NCI-H1092 (cell line): Measurements from ENCODE around the gene NCLN.
"Not testable (repeated sequence)": the region's sequence is repeated elsewhere in the genome, so short reads cannot be mapped to it uniquely, and the experiment has no call there.

Experiments used
- DNase-seq: peaks from one replicate; lab custom pipeline; 2025; lab: John Stamatoyannopoulos, UW

The NCLN gene

DNA sequence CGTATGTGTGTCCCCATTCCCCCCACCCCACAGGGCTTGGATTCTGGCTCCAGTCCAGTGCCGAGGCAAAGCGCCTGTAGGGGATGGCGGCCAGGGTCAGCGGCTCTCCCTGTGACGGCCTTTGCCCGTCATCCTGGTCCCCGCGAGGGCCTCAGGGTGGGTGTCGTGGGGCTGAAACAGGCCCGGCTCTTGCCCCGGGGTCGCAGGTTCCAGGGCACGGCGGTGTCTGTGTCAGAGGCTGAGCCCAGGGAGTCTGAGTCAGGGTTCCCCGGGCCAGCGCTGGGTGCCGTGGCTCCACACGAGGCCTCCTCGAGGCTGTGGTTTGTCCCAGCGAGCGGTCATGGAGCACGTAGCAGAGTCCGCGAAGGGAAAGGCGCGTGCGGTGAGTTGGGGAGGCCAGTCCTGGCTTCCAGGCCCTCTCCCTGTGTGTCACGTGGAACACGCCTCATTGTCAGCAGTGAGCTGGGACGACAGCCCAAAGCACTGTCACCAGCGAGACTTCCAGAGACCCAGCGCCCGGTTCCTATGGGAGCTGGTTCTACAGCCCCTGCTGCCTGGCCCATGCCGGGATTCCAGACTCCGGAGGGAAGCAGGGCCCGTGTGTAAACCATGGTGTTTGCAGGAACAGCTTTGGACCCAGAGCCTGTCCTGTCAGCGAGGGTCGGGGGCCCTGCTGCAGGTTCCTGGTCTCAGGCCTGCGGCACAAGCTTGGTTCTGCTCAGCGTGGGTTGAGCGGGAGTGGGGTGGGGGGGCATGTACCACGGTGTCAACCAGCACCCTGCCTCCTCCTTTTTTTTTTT is 13.4 kb downstream of the NCLN start:
- DNase-seq = no peak

DNA sequence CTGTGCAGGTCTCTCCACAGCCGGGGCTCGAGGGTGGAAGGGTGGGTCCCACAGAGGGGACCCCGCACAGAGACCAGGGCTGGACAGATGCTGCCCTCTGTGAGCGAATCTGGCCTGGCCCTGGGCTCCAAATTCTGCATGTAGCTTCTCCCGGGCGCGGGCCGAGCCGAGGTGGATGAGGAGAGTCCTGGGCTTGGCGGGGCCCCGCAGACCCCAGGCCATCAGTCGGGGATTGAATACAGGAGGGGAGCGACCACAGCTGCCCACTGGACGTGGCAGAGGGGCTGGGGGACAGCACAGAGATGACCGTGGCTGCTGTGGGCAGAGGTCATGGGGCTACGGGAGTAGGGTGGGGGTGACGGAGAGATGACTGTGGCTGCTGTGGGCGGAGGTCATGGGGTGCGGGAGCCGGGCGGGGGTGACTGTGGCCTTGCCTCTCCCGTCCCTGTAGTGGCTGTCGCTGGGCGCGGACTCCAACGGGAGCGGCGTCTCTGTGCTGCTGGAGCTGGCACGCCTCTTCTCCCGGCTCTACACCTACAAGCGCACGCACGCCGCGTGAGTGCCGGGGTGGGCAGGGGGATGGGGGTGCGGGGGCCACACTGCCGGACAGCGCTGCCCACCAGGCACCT is 15.5 kb downstream of the NCLN start:
- no peak for DNase-seq

DNA sequence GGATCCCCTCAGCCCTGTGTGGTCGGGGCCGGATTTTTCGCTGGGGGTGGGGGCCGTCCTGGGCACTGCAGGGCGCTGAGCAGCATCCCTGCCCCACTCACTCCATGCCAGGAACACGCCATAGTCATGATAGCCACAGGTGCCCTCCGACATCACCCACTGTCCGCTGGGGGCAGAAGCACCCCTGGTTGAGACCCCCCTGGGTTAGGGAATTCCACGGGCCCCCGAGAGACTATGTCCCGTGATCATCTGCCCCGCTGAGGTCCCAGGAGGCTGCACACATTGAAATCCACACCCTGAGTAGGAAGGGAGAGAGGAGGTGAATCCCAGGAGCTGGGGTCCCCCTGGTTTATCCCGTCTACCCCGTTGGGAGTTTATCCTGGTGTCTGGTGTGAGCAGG is 16.2 kb downstream of the NCLN start:
- no peak for DNase-seq

DNA sequence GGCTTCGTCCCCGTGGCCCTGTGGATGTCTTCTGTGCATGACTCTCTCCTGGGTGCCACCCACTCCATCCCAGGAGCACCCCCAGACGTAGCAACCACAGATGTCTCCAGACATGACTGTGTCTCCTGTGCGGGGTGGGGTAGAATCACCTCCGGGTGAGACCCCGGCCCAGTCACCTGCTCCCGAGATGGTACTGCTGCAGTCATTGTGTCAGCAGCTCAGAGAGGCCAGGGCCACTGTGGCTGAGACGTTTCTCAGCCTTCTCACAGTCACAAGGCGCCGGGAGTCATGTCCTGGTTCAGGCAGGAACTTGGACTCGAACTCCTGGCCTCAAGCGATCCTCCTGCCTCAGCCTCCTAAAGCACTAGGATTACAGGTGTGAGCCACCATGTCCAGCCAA is 16.6 kb downstream of the NCLN start:
- no peak for DNase-seq

DNA sequence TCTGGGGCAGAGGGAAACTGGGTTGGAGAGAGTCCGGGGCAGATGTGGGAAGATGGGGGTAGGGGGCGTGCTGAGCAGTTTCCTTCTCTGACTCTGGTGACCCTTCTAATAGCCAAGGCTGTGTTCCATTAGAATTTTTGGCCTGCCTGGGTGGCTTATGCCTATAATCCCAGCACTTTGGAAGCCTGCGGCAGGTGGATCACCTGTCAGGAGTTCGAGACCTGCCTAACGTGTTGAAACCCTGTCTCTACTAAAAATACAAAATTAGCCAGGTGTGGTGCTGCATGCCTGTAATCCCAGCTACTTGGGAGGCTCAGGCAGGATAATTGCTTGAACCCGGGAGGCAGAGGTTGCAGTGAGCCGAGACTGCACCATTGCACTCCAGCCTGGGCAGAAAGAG is 17.2 kb downstream of the NCLN start:
- DNase-seq = not testable (repeated sequence)

DNA sequence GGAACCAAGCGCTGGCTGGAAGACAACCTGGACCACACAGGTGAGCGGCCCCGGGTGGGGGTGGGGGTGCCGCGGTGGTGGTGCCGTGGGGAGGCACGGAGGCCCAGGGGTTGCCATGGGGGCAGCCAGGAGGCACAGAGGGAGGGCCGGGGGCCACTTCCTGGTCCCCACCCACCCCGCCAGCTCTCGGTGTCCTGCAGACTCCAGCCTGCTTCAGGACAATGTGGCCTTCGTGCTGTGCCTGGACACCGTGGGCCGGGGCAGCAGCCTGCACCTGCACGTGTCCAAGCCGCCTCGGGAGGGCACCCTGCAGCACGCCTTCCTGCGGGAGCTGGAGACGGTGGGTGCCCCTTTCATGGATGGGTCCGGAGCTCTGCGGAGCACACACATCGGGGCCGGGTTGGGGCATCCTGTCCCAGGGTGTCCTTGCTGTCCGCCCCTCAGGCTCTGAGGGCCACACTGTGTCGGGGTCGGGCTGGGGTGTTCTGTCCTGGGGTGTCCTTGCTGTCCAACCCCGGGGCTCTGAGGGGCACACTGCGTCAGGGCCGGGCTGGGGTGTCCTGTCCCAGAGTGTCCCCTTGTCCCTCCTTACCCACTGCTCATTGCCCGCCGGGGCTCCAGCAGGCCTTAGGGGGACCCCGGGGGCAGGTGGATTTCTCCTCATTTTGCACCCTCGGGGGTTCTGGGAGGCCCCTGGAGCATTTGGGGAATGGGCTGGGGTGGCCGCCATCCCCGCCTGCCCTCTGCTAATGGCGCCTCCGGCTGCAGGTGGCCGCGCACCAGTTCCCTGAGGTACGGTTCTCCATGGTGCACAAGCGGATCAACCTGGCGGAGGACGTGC is 18.3 kb downstream of the NCLN start:
- DNase-seq = no peak

DNA sequence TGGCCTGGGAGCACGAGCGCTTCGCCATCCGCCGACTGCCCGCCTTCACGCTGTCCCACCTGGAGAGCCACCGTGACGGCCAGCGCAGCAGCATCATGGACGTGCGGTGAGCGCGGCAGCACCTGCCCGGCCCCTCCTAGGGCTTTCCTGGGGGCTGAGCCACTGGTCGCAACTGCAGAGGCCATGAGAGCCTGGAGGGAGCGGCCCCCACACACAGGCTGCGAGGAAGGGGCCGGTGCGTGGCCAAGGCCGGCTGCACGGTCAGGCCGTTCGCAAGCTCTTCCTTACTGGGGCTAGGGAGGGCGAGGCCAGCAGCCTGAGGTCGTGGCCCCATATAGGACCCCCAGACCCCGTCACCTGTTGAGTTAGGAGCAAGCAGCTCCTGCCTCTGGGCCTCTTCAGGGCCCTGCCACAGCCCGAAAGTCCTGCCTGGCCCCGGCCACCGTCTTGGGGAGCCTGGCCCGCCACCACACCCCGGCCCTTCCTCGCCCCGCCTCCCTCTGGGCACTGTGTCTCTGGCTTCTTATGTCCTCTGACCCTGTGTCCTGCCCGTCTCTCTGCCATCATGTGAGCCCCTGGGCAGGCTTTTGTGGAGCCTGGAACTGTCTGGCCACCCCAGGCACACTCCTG is 19.0 kb downstream of the NCLN start:
- DNase-seq = no peak

DNA sequence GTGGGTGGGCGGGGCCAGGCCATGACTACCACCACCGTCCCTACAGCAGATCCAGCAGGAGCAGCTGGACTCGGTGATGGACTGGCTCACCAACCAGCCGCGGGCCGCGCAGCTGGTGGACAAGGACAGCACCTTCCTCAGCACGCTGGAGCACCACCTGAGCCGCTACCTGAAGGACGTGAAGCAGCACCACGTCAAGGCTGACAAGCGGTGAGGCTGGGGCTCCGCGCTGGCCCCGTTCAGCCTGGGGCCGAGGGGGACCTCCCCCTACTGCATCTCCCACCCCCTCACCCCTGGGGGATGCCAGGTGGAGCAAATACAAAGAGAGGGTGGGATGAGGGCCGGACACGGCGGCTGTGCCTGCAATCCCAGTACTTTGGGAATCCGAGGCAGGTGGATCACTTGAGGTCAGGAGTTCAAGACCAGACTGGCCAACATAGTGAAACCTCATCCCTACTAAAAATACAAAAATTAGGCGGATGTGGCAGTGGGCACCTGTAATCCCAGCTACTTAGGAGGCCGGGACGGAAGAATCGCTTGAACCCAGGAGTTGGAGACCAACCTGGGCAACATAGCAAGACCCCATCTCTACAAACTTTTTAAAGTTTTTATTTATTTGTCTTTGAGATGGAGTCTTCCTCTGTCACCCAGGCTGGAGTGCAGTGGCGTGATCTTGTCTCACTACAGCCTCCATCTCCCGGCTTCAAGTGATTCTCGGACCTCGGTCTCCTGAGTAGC is 20.7 kb downstream of the NCLN start:
- DNase-seq = no peak

DNA sequence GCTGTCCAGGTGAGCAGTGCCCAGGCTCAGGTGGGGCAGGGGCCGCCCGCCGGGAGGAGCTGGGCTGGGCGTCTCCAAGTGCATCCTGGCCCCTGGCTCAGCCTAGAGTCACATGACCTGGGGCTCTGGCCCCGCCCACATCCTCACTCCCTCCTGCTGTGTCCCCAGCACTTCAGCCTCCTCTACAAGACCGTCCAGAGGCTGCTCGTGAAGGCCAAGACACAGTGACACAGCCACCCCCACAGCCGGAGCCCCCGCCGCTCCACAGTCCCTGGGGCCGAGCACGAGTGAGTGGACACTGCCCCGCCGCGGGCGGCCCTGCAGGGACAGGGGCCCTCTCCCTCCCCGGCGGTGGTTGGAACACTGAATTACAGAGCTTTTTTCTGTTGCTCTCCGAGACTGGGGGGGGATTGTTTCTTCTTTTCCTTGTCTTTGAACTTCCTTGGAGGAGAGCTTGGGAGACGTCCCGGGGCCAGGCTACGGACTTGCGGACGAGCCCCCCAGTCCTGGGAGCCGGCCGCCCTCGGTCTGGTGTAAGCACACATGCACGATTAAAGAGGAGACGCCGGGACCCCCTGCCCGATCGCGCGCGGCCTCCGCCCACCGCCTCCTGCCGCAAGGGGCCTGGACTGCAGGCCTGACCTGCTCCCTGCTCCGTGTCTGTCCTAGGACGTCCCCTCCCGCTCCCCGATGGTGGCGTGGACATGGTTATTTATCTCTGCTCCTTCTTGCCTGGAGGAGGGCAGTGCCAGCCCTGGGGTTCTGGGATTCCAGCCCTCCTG is 21.9 kb downstream of the NCLN start:
- no peak for DNase-seq

DNA sequence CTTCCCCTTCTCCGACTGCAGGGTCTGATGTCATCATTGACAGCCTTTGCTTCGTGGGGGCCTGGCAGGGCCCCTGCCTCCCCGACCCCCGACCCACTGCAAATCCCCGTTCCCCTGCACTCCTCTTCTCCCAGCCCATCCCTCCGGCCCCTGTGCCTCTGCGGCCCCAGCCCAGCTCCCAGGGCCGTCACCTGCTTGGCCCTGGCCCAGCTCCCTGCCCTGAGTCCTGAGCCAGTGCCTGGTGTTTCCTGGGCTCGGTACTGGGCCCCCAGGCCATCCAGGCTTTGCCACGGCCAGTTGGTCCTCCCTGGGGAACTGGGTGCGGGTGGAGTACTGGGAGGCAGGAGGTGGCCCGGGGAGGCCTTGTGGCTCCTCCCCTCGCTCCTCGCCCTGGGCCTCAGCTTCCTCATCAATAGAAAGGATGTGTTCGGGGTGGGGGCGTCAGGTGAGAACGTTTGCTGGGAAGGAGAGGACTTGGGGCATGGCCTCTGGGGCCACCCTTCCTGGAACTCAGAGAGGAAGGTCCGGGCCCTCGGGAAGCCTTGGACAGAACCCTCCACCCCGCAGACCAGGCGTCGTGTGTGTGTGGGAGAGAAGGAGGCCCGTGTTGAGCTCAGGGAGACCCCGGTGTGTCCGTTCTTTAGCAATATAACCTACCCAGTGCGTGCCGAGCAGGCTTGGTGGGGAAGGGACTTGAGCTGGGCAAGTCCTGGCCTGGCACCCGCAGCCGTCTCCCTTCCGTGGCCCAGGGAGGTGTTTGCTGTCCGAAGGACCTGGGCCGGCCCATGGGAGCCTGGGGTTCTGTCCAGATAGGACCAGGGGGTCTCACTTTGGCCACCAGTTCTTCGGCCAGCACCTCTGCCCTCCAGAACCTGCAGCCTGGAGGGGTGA is 22.8 kb downstream of the NCLN start:
- DNase-seq = no peak

DNA sequence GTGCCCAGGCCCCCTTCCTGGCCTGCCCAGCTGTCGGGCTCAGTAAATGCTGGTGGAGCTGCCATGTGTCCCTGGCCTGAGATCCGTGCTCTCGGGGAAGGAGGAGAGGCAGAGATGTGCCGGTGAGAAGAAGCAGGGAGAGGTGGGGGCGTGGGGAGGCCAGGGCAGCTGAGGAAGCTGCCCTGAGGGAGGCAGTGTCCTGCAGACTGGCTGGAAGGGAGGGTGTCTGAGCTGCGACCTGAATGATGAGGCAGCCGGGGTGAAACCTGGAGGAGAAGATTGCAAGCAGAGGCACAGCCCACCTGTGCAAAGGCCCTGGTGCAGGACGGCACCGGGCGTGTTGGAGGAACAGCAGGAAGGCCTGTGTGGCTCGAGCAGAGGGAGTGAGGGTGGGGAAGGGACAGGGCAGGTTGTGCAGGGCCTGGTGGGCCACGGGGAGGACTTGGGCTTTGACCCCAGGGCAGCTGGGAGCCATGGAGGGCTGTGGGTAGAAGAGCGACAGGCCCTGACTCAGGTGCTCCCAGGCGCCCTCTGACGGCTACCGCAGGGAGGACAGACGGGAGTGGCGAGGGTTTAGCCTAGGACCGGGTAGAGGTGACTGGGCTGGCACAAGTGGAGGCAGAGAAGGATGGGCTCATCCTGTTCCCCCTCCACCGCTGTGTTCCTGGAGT is 24.8 kb downstream of the NCLN start:
- DNase-seq = no peak

DNA sequence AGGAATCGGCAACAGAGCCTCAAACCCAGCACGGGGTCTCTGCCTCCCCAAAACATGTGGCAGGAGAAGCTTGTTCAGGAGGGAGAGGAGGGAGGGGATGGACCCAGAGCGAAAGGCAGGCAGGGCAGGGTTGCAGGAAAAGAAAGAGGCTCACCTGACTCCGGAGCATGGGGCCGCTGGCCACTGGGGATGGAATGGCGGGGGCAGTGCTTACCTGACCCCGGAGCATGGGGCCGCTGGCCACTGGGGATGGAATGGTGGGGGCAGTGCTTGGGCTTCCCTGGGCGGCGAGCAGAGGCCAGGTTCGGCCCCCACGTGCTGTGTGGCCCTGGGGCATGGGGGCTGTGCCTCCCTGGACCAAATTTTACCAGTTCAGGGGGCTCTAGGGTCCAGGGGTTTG is 25.5 kb downstream of the NCLN start:
- no peak for DNase-seq

DNA sequence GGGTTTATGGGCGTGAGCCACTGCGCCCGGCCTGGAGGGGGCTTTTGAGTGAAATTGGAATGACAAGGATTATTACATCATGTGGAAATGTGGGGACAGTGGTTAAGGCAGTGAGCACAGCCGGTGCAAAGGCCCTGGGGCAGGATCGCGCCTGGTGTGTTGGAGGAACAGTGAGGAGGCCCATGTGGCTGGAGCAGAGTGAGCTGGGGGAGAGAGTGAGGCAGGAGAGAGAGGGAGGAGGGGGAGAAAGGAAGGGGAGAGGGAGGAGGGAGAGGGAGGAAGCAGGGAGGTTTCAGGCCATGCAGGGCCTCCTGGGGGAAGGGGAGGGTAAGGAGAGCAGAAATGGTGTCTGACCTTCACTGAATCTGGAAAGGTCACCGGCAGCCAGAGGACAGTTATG is 27.4 kb downstream of the NCLN start:
- no peak for DNase-seq

DNA sequence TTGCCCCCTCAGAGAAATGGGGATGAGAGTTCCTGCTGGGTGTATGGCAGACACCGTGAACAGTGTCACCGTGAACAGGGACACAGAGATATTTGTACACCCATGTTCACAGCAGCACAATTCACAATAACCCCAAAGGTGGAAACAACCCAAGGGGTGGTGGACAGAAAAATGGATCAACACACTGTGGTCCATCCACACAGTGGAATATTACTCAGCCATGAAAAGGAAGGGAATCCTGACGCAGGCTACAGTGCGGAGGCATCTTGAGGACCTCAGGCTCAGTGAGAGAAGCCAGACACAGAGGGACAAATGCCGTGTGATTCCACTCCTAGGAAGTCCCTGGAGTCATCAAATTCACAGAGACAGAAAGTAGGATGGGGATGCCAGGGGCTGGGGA is 31.1 kb downstream of the NCLN start:
- DNase-seq = no peak

DNA sequence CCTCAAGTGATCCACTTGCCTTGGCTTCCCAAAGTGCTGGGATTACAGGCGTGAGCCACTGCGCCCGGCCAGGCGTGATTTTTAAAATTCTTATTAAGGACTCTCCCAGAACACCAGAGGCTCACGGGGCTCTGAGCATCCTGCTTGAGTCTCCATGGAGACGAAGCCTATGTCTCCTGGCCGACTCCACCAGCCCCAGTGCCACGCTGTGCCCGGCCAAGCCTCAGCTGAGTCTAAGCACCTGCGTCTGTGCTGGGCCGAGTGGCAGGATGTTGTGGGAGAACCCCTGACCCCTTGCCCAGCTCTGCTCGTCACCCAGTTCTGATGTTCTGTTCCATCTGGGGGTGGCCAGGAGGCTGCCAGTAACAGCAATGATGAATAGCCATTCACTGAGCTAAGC is 34.8 kb downstream of the NCLN start:
- no peak for DNase-seq

DNA sequence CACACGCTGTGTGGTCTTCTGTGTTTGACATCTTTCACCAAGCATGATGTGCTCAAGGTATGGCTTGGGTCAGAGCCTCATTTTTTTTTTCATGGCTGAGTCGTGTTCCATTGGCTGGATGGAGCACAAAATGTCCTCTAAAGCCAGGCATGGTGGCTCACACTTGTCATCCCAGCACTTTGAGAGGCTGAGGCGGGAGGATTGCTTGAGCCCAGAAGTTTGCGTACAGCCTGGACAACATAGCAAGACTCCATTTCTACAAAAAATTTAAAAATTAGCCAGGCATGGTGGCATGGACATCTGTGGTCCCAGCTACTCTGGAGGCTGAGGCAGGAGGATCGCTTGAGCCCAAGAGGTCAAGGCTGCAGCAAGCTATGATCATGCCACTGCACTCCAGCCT is 35.8 kb downstream of the NCLN start:
- not testable (repeated sequence) for DNase-seq

DNA sequence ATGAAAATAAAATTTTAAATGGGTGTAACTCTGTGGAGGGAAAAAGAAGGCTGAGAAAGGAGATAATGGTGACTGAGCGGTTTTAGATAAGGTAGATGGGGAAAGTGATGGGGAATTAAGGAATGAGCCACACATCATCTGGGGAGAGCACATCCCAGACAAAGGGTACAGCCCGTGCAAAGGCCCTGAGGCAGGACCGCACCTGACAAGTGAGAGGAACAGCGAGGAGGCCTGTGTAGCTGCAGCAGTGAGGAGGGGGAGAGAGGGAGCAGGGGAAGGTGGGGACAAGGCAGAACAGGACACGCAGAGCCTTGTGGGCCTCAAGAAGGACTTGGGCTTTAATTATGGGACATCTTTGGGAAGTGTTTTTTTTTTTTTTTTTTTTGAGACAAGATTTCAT is 37.0 kb downstream of the NCLN start:
- no peak for DNase-seq

DNA sequence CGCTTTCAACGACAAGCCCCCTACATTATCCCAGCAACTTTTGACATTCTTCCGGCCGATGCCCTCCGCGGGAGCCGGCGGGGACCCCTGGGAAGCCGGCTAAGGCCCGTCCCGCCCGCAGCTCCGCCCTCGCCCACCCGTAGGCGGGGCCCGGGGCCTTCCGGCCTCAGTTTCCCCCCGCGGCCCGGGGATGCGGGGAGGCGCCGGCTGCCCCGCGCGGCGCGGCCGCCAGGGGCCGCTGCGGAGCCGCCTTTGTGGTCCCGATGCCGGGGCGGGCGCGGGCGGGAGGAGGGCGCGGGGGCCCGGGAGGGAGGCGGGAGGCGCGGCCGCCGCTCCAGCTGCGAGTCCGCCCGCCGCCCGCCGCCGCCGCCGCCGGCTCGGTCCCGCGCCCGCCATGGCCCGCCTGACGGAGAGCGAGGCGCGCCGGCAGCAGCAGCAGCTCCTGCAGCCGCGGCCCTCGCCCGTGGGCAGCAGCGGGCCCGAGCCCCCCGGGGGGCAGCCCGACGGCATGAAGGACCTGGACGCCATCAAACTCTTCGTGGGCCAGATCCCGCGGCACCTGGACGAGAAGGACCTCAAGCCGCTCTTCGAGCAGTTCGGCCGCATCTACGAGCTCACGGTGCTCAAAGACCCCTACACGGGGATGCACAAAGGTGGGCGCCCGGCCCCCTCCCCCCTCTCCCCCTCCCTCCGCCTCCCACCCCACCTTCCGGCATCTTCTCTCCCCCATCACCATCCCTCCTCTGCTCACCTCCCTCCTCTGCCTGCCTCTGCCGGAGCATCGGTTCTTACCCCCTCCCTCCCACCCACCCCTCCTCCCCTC is 38.8 kb downstream of the NCLN start, which contains the start of gene CELF5:
TSS of gene CELF5 (plus strand) at position 316 of the 823 bp plus-strand sequence. CDS start at position 395, 79 bp downstream.
- peak; percentile 27 for DNase-seq

DNA sequence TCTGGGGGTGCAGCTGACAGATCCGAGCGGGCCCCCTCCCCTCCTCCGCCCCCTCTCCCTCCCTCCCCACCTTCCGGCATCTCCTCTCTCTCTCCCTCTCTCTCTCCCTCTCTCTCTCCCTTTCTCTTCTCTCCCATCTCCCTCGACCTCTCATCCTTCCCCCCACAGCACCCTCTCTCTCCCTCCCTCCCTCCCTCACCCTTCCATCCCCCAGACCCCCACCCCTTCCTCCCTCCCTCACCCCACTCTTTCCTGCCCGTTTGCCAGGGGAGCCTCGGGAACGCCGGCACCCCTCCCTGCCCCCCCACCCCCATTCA is 39.4 kb downstream of the NCLN start:
- DNase-seq = no peak
